Activated naive CD4-positive, alpha-beta T cell treated with anti-CD3 and anti-CD28 coated beads, Interleukin-2, amount 50 U/mL, for 24 hours (primary cell): ENCODE results near the gene C13orf42.
A peak's percentile ranks its signal among the peaks of the same experiment; 100 is the strongest.
"Not testable (repeated sequence)": the region's sequence is repeated elsewhere in the genome, so short reads cannot be mapped to it uniquely, and the experiment has no call there.

Experiments used
- H3K27ac Mint-ChIP-seq: one replicate; pipeline ENCODE4 v1.8.0; 2021; ENCODE audit warnings: mild to moderate bottlenecking, mixed read lengths
- H3K27me3 Mint-ChIP-seq: one replicate; pipeline ENCODE4 v1.8.0; 2021; ENCODE audit warnings: mixed read lengths
- H3K36me3 Mint-ChIP-seq: one replicate; pipeline ENCODE4 v1.8.0; 2021; ENCODE audit warnings: mixed read lengths
- H3K4me1 Mint-ChIP-seq: one replicate; pipeline ENCODE4 v1.8.0; 2021; ENCODE audit warnings: mixed read lengths
- H3K4me3 Mint-ChIP-seq: one replicate; pipeline ENCODE4 v1.8.0; 2021; ENCODE audit warnings: mild to moderate bottlenecking, mixed read lengths
- H3K9me3 Mint-ChIP-seq: one replicate; pipeline ENCODE4 v1.8.0; 2021; ENCODE audit warnings: mixed read lengths

C13orf42 gene

DNA sequence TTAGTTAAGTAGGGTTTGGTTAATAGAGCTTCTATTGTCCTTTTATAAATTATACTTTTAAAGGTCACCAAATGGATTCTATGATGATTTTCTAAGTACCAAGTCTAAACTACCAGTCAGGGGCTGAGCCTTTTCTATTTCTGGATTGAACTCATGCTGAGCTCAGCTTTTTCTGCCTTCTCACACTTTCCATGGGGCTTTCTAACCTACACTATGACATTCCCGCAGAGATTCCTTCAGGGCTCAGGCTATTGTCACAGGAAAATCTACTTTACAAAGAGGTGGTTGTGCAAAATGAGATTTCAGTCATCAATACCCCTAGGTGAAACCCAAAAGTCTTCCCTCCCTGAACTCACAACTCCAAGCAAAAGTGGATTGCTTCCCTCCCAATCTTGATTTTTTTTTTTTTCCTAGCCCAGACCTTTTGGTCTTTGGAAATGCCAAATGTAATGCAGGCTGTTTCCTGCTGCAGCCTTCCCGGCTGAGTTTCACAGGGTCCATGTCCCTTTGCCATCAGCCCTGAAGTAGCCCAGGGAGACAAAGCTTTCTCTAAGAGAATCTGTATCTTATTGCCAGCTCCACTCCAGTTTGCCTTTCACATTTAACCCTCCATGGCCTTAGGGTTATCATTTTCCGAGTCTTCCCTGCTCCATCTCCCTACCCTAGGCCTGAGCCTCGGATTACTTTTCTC, 13.6 kb downstream of the C13orf42 start:
- H3K4me3 Mint-ChIP-seq: no peak overlapping the region
- H3K36me3 Mint-ChIP-seq: no peaks in the 10 kb centered on the region
- no peaks in the 10 kb centered on the region for H3K9me3 Mint-ChIP-seq
- no peaks in the 10 kb centered on the region for H3K4me1 Mint-ChIP-seq
- H3K27ac Mint-ChIP-seq: no peak overlapping the region
- peaks cover 4% of the 10 kb centered on the region for H3K27me3 Mint-ChIP-seq

GRCh38 chr13:51096131-51096530, 14.9 kb downstream of the C13orf42 start:
- no peak overlapping the region for H3K4me3 Mint-ChIP-seq
- no peaks in the 10 kb centered on the region for H3K36me3 Mint-ChIP-seq
- no peaks in the 10 kb centered on the region for H3K4me1 Mint-ChIP-seq
- no peaks in the 10 kb centered on the region for H3K27me3 Mint-ChIP-seq
- no peaks in the 10 kb centered on the region for H3K9me3 Mint-ChIP-seq
- H3K27ac Mint-ChIP-seq: no peak overlapping the region

DNA sequence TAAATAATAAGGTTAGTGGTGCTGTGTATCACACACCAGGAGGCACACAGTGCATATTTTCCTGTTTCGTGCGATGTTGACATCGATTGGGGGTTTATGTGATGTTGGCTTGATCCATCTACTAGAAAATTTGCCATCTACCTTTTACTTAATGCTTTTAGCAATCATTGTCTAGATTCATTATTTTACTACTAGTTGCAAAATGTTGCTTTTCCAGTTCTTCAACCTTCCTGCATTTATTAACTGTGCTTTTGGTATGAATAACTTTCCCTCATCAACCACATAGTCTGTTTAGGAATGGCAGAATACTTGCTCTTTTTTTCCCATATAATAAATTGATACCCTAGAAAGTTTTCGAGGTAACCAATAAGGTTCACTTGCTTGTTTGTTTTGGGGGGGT, 17.5 kb downstream of the C13orf42 start:
- no peak overlapping the region for H3K27ac Mint-ChIP-seq
- no peaks in the 10 kb centered on the region for H3K4me1 Mint-ChIP-seq
- no peaks in the 10 kb centered on the region for H3K36me3 Mint-ChIP-seq
- H3K4me3 Mint-ChIP-seq: no peak overlapping the region
- no peaks in the 10 kb centered on the region for H3K9me3 Mint-ChIP-seq
- no peaks in the 10 kb centered on the region for H3K27me3 Mint-ChIP-seq

- no peaks in the 10 kb centered on the region for H3K36me3 Mint-ChIP-seq
- no peaks in the 10 kb centered on the region for H3K9me3 Mint-ChIP-seq
- H3K4me1 Mint-ChIP-seq: no peaks in the 10 kb centered on the region
- H3K4me3 Mint-ChIP-seq: no peak overlapping the region
- H3K27me3 Mint-ChIP-seq: no peaks in the 10 kb centered on the region
- H3K27ac Mint-ChIP-seq: no peak overlapping the region
Measured at GRCh38 chr13:51091839-51092238, 19.2 kb downstream of the C13orf42 start.

DNA sequence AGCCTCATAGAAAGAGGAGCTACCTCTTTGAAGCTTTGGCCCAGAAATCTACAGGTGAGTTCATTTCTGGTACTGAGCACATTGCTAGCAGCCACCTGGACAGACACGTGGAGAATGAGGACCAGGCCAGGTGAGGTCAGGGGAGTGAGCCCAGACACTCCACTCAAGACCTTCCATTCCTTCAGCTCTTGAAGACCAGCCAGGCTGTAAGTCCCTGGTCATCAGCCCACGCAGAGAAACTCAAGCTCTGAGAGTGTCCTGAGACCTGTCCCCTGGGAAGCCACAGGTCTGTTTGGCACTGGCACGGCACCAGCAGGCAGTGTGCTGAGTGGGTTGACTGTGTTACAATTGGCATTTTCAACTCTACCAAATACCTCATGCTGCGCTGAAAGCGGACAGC, 27.4 kb downstream of the C13orf42 start:
- Mint-ChIP-seq H3K27ac (no peak overlapping the region), H3K4me1 (no peaks in the 10 kb centered on the region), H3K4me3 (no peak overlapping the region), H3K27me3 (no peaks in the 10 kb centered on the region), H3K36me3 (no peaks in the 10 kb centered on the region), H3K9me3 (no peaks in the 10 kb centered on the region)

DNA sequence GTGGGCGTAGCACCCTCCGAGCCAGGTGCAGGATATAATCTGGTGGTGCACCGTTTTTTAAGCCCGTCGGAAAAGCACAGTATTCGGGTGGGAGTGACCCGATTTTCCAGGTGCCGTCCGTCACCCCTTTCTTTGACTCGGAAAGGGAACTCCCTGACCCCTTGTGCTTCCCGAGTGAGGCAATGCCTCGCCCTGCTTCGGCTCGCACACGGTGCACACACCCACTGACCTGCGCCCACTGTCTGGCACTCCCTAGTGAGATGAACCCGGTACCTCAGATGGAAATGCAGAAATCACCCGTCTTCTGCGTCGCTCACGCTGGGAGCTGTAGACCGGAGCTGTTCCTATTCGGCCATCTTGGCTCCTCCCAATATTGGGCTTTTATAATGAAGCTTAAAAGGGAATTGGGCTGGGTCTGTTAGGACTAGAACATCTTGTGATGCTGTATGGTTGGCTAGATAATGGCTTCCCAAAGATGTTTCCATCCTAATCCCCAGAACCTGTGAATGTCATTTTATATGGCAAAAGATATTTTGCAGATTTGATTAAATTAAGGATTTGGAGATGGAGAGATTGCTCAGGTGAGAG, 30.5 kb downstream of the C13orf42 start:
- H3K27me3 Mint-ChIP-seq, H3K4me1 Mint-ChIP-seq, H3K36me3 Mint-ChIP-seq, H3K27ac Mint-ChIP-seq, H3K9me3 Mint-ChIP-seq: not testable (repeated sequence)
- H3K4me3 Mint-ChIP-seq: peak overlapping the region; percentile 42

DNA sequence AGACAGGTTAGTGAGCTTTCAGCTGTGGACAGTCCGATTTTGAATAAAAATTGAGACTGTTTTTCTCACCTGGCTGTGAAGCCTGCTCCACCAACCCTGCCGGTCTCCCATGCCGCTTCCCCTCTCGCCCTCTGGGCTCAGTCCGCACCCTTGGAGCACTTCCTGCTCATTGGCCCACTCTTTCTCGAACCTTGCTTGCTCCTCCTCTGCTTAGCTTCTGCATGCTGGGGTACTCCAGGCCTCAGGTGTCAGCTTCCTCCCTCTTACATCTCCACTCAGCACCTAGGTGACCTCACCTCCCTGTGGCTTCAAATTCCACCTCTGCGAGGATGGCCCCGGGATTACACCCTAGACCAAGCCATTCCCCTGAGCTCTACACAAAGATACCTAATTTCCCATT, 39.6 kb downstream of the C13orf42 start:
- Mint-ChIP-seq H3K27me3 (peaks cover 5% of the 10 kb centered on the region), H3K36me3 (no peaks in the 10 kb centered on the region), H3K9me3 (no peaks in the 10 kb centered on the region), H3K27ac (no peak overlapping the region), H3K4me1 (peaks cover 6% of the 10 kb centered on the region), H3K4me3 (no peak overlapping the region)

- peaks cover 7% of the 10 kb centered on the region for H3K27me3 Mint-ChIP-seq
- no peak overlapping the region for H3K27ac Mint-ChIP-seq
- peaks cover 6% of the 10 kb centered on the region for H3K4me1 Mint-ChIP-seq
- H3K4me3 Mint-ChIP-seq: no peak overlapping the region
- no peaks in the 10 kb centered on the region for H3K9me3 Mint-ChIP-seq
- no peaks in the 10 kb centered on the region for H3K36me3 Mint-ChIP-seq
Measured at GRCh38 chr13:51070005-51070649, 40.9 kb downstream of the C13orf42 start.

DNA sequence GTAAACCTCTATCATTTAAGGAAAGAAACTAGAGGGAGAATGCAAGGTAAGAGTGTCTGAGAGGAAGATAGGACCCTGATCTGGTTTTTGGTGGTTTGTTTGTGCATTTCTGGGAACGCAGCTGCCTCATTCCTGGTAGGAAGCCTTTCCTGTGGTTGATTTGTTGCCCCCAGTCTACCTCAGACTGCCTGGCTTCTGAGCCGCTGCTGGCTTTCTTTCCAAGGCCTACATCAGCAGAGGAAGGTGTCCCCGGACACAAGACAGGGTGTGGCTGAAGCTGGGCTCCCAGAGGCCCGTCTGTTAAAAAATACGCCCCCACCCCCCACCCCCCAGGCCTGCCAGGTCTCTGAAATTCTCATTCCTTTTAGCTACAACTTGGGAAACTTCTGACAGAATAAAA, 42.6 kb downstream of the C13orf42 start:
- Mint-ChIP-seq H3K4me1 (peaks cover 6% of the 10 kb centered on the region), H3K36me3 (no peaks in the 10 kb centered on the region), H3K9me3 (no peaks in the 10 kb centered on the region), H3K27ac (no peak overlapping the region), H3K4me3 (no peak overlapping the region), H3K27me3 (peaks cover 11% of the 10 kb centered on the region)

GRCh38 chr13:51067706-51068105, 43.4 kb downstream of the C13orf42 start:
- no peaks in the 10 kb centered on the region for H3K9me3 Mint-ChIP-seq
- no peak overlapping the region for H3K4me3 Mint-ChIP-seq

GRCh38 chr13:51067210-51067701, 43.8 kb downstream of the C13orf42 start:
- Mint-ChIP-seq H3K4me1 (peaks cover 6% of the 10 kb centered on the region), H3K36me3 (no peaks in the 10 kb centered on the region), H3K9me3 (no peaks in the 10 kb centered on the region), H3K27ac (no peak overlapping the region), H3K27me3 (peaks cover 11% of the 10 kb centered on the region), H3K4me3 (no peak overlapping the region)

More at GRCh38 chr13:51067706-51068105, 43.4 kb downstream of the C13orf42 start:
- H3K27ac Mint-ChIP-seq: no peak overlapping the region
- no peaks in the 10 kb centered on the region for H3K36me3 Mint-ChIP-seq
- H3K4me1 Mint-ChIP-seq: peaks cover 6% of the 10 kb centered on the region
- H3K27me3 Mint-ChIP-seq: peaks cover 11% of the 10 kb centered on the region

GRCh38 chr13:51066091-51066831, 44.8 kb downstream of the C13orf42 start:
- Mint-ChIP-seq H3K36me3 (no peaks in the 10 kb centered on the region), H3K27me3 (peaks cover 11% of the 10 kb centered on the region), H3K9me3 (no peaks in the 10 kb centered on the region), H3K4me3 (no peak overlapping the region), H3K27ac (no peak overlapping the region), H3K4me1 (peaks cover 6% of the 10 kb centered on the region)

- peaks cover 6% of the 10 kb centered on the region for H3K4me1 Mint-ChIP-seq
- no peaks in the 10 kb centered on the region for H3K36me3 Mint-ChIP-seq
- no peak overlapping the region for H3K4me3 Mint-ChIP-seq
- H3K27me3 Mint-ChIP-seq: peaks cover 11% of the 10 kb centered on the region
- H3K9me3 Mint-ChIP-seq: no peaks in the 10 kb centered on the region
- no peak overlapping the region for H3K27ac Mint-ChIP-seq
Measured at GRCh38 chr13:51065372-51066090, 45.5 kb downstream of the C13orf42 start.

GRCh38 chr13:51064753-51065152, 46.3 kb downstream of the C13orf42 start:
- peaks cover under 1% of the 10 kb centered on the region for H3K4me1 Mint-ChIP-seq
- no peak overlapping the region for H3K4me3 Mint-ChIP-seq
- peaks cover 11% of the 10 kb centered on the region for H3K27me3 Mint-ChIP-seq
- no peaks in the 10 kb centered on the region for H3K36me3 Mint-ChIP-seq
- no peaks in the 10 kb centered on the region for H3K9me3 Mint-ChIP-seq
- no peak overlapping the region for H3K27ac Mint-ChIP-seq

DNA sequence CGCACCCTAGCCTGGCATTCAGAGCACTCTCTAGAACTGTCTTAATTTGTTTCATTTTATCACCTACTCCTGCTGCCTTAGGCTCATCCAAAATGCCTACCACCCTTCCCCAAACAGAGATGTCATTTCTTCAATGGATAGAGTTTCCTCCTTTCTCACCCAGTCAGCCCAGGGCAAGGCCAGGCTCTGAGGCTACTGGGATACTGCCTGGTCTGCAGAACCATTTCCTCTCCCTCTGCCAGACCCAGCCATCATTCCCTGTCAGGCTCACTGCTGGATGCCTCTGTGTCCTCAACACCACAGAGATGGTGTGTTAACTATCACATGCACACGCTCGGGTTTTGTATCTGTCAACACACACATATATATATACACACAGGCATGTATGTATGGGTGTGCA, 47.2 kb downstream of the C13orf42 start:
- Mint-ChIP-seq H3K4me3 (no peak overlapping the region), H3K9me3 (no peaks in the 10 kb centered on the region), H3K4me1 (no peaks in the 10 kb centered on the region), H3K36me3 (no peaks in the 10 kb centered on the region), H3K27me3 (peaks cover 11% of the 10 kb centered on the region), H3K27ac (no peak overlapping the region)
